SK-N-SH (cell line): Measurements from ENCODE around the gene TRPT1. TPM values are rescaled to one million over a fixed set of nuclear protein-coding genes. Genes with fewer than 3 reads are reported as not detected.

Source experiments
- CTCF ChIA-PET: fragments of 300-600, 350-600 bp; formaldehyde crosslinking; extraction: SDS; loops from one replicate; lab custom pipeline; 2021; lab: Yijun Ruan, JAX
- POLR2A ChIA-PET: fragments of 350-600 bp; sonication (Branson Sonifier 250); formaldehyde crosslinking; extraction: SDS; loops from one replicate; lab custom pipeline; 2020; ENCODE audit warnings: antibody characterized with exemption, inconsistent platforms; lab: Yijun Ruan, JAX
- DNase-seq: peaks from one replicate; pipeline ENCODE4 v3.0.0; 2012
- H2AFZ ChIP-seq: fragments of 200-600 bp; sonication (generic); 2 replicates; pipeline ENCODE4 v1.8.1; 2016; ENCODE audit warnings: antibody characterized with exemption, mild to moderate bottlenecking, low read depth
- H3F3A ChIP-seq: fragments of 200-600 bp; sonication (generic); replicated peaks from 2 replicates; pipeline ENCODE3; 2016; ENCODE audit warnings: antibody characterized with exemption, mild to moderate bottlenecking; ENCODE audit not compliant: insufficient read depth
- H3K27ac ChIP-seq, 2 experiments: fragments of 200-500 bp in 1 of 2; fragments of 200-600 bp in 1 of 2; sonication (Bioruptor generic) in 1 of 2; sonication (generic), shearing (Covaris generic) in 1 of 2; 2 replicates each; pipeline versions ENCODE4 v1.5.1 to v1.6.1; 2014 to 2016; ENCODE audit warnings: low read depth in 2 of 2, inconsistent platforms in 1 of 2, low read length in 1 of 2, mild to moderate bottlenecking in 1 of 2, mixed read lengths in 1 of 2
- H3K27me3 ChIP-seq: fragments of 200-600 bp; sonication (generic), shearing (Covaris generic); 2 replicates; pipeline ENCODE4 v1.6.1; 2016; ENCODE audit warnings: mixed run types; ENCODE audit not compliant: insufficient read depth
- H3K36me3 ChIP-seq, 2 experiments: fragments of 200-500 bp in 1 of 2; fragments of 200-600 bp in 1 of 2; sonication (Bioruptor generic) in 1 of 2; sonication (generic) in 1 of 2; replicated peaks in 1 of 2; 2 replicates each; pipeline versions ENCODE3 to v1.5.1; 2014 to 2016; ENCODE audit warnings: low read length in 1 of 2, mild to moderate bottlenecking in 1 of 2; ENCODE audit not compliant: insufficient read depth in 2 of 2, control insufficient read depth in 1 of 2
- H3K4me1 ChIP-seq, 2 experiments: fragments of 200-500 bp in 1 of 2; fragments of 200-600 bp in 1 of 2; sonication (Bioruptor generic) in 1 of 2; sonication (generic), shearing (Covaris generic) in 1 of 2; 2 replicates each; pipeline versions ENCODE4 v1.5.1 to v1.6.1; 2014 to 2016; ENCODE audit warnings: low read depth in 1 of 2, low read length in 1 of 2, mixed run types in 1 of 2; ENCODE audit not compliant: insufficient read depth in 2 of 2, control insufficient read depth in 1 of 2
- H3K4me2 ChIP-seq: fragments of 200-600 bp; sonication (generic), shearing (Covaris generic); 2 replicates; pipeline ENCODE4 v1.6.1; 2017; ENCODE audit warnings: mixed run types
- H3K4me3 ChIP-seq, 2 experiments: fragments of 200-500 bp in 1 of 2; fragments of 200-600 bp in 1 of 2; sonication (Bioruptor generic) in 1 of 2; sonication (generic), shearing (Covaris generic) in 1 of 2; 2 replicates each; pipeline versions ENCODE4 v1.5.1 to v1.8.1; 2014 to 2016; ENCODE audit warnings: low read depth in 2 of 2, inconsistent platforms in 1 of 2, low read length in 1 of 2, mild to moderate bottlenecking in 1 of 2, mixed read lengths in 1 of 2, moderate library complexity in 1 of 2
- H3K79me2 ChIP-seq: fragments of 200-600 bp; sonication (generic); 2 replicates; pipeline ENCODE4 v1.8.1; 2017; ENCODE audit warnings: mild to moderate bottlenecking; ENCODE audit not compliant: insufficient read depth
- H3K9ac ChIP-seq: fragments of 200-600 bp; sonication (generic); 2 replicates; pipeline ENCODE4 v1.6.1; 2017; ENCODE audit warnings: mixed run types
- H3K9me2 ChIP-seq: fragments of 200-600 bp; sonication (generic); 2 replicates; pipeline ENCODE4 v1.6.1; 2017; ENCODE audit warnings: mixed run types
- H3K9me3 ChIP-seq: fragments of 200-600 bp; sonication (generic); 2 replicates; pipeline ENCODE4 v1.6.1; 2017; ENCODE audit warnings: mixed run types, mild to moderate bottlenecking, moderate library complexity
- H4K20me1 ChIP-seq: fragments of 200-600 bp; sonication (generic); 2 replicates; pipeline ENCODE4 v1.6.1; 2017; ENCODE audit warnings: mild to moderate bottlenecking, mixed run types; ENCODE audit not compliant: insufficient read depth
- CHD2 ChIP-seq: fragments of 150-350 bp; IDR thresholded peaks from 2 replicates; pipeline ENCODE4 v1.6.1; 2018; ENCODE audit warnings: low read length; ENCODE audit not compliant: partially characterized antibody
- EZH2phosphoT487 ChIP-seq: fragments of 200-600 bp; sonication (generic); IDR thresholded peaks from 2 replicates; pipeline ENCODE4 v1.6.1; 2017; ENCODE audit warnings: low read depth, mixed run types, mild to moderate bottlenecking, antibody characterized with exemption, moderate library complexity, borderline replicate concordance
- FOXM1 ChIP-seq: IDR thresholded peaks from 2 replicates; pipeline ENCODE4 v1.4.0; 2012; ENCODE audit warnings: low read depth, mild to moderate bottlenecking
- GABPA ChIP-seq: IDR thresholded peaks from 2 replicates; pipeline ENCODE4 v1.4.0; 2012; ENCODE audit warnings: low read depth, mild to moderate bottlenecking
- GATA2 ChIP-seq: sonication (generic); formaldehyde crosslinking; IDR thresholded peaks from 2 replicates; pipeline ENCODE4 v1.5.0; 2020; ENCODE audit warnings: mild to moderate bottlenecking, missing genetic modification reagents
- JUND ChIP-seq: IDR thresholded peaks from 2 replicates; pipeline ENCODE4 v1.4.0; 2012
- NFIC ChIP-seq: IDR thresholded peaks from 2 replicates; pipeline ENCODE4 v1.4.0; 2012; ENCODE audit warnings: borderline replicate concordance
- RAD21 ChIP-seq: IDR thresholded peaks from 2 replicates; pipeline ENCODE4 v1.6.1; 2012; ENCODE audit warnings: mild to moderate bottlenecking, low read length
- TAF1 ChIP-seq: IDR thresholded peaks from 2 replicates; pipeline ENCODE4 v1.6.1; 2012; ENCODE audit warnings: low read depth, mild to moderate bottlenecking, low read length, moderate library complexity, borderline replicate concordance
- YY1 ChIP-seq: IDR thresholded peaks from 2 replicates; pipeline ENCODE4 v1.4.0; 2012; ENCODE audit warnings: low read depth, mild to moderate bottlenecking
- WGBS: methylation state at CpG from one replicate; pipeline ENCODE4 v1.1.6; 2017; ENCODE audit warnings: low lambda C conversion rate; 5-methylcytosine and 5-hydroxymethylcytosine counted together
- polyA plus RNA-seq, 3 experiments: library from polyadenylated mRNA; depleted of rRNA; stranded (reverse); fragments of >200 nt; gene quantifications; 2 replicates each; pipeline ENCODE4 v1.2.3, GENCODE V29; 2012
- TF ChIP-seq, protein P1 (sequence below): IDR thresholded peaks from 2 replicates; pipeline ENCODE4; 2012
- TF ChIP-seq, protein P2 (sequence below): fragments of 150-350 bp; IDR thresholded peaks from 2 replicates; pipeline ENCODE4 v1.6.1; 2017; ENCODE audit warnings: antibody characterized with exemption, low read length, low read depth, borderline replicate concordance
- TF ChIP-seq, protein P3 (sequence below): IDR thresholded peaks from 2 replicates; pipeline ENCODE4 v1.6.1; 2012; ENCODE audit warnings: mild to moderate bottlenecking, low read depth, low read length, moderate library complexity
- TF ChIP-seq, protein P4 (sequence below): IDR thresholded peaks from 2 replicates; pipeline ENCODE4 v1.4.0; 2012; ENCODE audit warnings: low read depth
- TF ChIP-seq, protein P5 (sequence below): IDR thresholded peaks from 2 replicates; pipeline ENCODE4 v1.4.0; 2012; ENCODE audit warnings: low read depth, borderline replicate concordance

Gene TRPT1
- polyA plus RNA-seq, 1 of the 3 experiments (the other 2 are of a cell fraction), result 62.4 TPM

DNA sequence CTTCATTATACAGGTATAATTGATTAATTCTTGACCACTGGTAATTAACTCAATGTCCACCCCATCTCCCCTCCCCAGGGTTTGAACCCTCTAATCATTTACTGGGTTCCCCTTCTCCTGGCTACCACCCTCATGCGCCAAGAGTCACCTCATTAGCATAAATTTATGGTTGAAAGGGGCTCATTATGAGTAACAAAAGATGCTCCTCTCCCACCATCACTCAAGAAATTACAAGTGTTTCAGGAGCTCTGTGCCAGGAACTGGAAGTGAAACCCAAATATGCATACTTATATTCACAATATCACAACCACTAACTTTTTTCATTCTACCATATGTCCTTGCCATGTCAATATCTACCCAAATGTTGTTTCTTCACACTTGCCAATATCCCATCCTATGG lies 47.8 kb downstream of the TRPT1 start:
- WGBS, result 95% methylated on average over 1 of the region's 1 CpG
- TF ChIP-seq GABPA (no peak), GATA2 (CRISPR knock-in tag) (no peak), NFIC (no peak), JUND (no peak), CHD2 (no peak), RAD21 (no peak), TAF1 (no peak), EZH2phosphoT487 (no peak), YY1 (no peak), FOXM1 (no peak)
- TF ChIP-seq, protein P1, sequence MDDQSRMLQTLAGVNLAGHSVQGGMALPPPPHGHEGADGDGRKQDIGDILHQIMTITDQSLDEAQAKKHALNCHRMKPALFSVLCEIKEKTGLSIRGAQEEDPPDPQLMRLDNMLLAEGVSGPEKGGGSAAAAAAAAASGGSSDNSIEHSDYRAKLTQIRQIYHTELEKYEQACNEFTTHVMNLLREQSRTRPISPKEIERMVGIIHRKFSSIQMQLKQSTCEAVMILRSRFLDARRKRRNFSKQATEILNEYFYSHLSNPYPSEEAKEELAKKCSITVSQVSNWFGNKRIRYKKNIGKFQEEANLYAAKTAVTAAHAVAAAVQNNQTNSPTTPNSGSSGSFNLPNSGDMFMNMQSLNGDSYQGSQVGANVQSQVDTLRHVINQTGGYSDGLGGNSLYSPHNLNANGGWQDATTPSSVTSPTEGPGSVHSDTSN, result no peak
- TF ChIP-seq, protein P2, sequence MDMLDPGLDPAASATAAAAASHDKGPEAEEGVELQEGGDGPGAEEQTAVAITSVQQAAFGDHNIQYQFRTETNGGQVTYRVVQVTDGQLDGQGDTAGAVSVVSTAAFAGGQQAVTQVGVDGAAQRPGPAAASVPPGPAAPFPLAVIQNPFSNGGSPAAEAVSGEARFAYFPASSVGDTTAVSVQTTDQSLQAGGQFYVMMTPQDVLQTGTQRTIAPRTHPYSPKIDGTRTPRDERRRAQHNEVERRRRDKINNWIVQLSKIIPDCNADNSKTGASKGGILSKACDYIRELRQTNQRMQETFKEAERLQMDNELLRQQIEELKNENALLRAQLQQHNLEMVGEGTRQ, result no peak
- TF ChIP-seq, protein P3, sequence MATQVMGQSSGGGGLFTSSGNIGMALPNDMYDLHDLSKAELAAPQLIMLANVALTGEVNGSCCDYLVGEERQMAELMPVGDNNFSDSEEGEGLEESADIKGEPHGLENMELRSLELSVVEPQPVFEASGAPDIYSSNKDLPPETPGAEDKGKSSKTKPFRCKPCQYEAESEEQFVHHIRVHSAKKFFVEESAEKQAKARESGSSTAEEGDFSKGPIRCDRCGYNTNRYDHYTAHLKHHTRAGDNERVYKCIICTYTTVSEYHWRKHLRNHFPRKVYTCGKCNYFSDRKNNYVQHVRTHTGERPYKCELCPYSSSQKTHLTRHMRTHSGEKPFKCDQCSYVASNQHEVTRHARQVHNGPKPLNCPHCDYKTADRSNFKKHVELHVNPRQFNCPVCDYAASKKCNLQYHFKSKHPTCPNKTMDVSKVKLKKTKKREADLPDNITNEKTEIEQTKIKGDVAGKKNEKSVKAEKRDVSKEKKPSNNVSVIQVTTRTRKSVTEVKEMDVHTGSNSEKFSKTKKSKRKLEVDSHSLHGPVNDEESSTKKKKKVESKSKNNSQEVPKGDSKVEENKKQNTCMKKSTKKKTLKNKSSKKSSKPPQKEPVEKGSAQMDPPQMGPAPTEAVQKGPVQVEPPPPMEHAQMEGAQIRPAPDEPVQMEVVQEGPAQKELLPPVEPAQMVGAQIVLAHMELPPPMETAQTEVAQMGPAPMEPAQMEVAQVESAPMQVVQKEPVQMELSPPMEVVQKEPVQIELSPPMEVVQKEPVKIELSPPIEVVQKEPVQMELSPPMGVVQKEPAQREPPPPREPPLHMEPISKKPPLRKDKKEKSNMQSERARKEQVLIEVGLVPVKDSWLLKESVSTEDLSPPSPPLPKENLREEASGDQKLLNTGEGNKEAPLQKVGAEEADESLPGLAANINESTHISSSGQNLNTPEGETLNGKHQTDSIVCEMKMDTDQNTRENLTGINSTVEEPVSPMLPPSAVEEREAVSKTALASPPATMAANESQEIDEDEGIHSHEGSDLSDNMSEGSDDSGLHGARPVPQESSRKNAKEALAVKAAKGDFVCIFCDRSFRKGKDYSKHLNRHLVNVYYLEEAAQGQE, result no peak
- TF ChIP-seq, protein P4, sequence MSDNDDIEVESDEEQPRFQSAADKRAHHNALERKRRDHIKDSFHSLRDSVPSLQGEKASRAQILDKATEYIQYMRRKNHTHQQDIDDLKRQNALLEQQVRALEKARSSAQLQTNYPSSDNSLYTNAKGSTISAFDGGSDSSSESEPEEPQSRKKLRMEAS, result no peak
- TF ChIP-seq, protein P5, sequence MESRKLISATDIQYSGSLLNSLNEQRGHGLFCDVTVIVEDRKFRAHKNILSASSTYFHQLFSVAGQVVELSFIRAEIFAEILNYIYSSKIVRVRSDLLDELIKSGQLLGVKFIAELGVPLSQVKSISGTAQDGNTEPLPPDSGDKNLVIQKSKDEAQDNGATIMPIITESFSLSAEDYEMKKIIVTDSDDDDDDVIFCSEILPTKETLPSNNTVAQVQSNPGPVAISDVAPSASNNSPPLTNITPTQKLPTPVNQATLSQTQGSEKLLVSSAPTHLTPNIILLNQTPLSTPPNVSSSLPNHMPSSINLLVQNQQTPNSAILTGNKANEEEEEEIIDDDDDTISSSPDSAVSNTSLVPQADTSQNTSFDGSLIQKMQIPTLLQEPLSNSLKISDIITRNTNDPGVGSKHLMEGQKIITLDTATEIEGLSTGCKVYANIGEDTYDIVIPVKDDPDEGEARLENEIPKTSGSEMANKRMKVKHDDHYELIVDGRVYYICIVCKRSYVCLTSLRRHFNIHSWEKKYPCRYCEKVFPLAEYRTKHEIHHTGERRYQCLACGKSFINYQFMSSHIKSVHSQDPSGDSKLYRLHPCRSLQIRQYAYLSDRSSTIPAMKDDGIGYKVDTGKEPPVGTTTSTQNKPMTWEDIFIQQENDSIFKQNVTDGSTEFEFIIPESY, result no peak
- H3K9me3 ChIP-seq, result no peaks in the 10 kb centered on the region

More for the DNA sequence above, 47.8 kb downstream of the TRPT1 start:
- Histone ChIP-seq H3K36me3 (no peaks in the 10 kb centered on the region), H3K79me2 (peaks cover 18% of the 10 kb centered on the region), H3K9me2 (no peaks in the 10 kb centered on the region), H3K27me3 (no peaks in the 10 kb centered on the region), H3F3A (peaks cover 20% of the 10 kb centered on the region), H3K4me1 (peaks cover 11 to 16% of the 10 kb centered on the region in 2 experiments; a peak in 3 of 4 replicates), H3K4me3 (no peak overlapping the region), H2AFZ (no peak overlapping the region), H3K27ac (no peak overlapping the region), H3K4me2 (no peak overlapping the region), H4K20me1 (no peaks in the 10 kb centered on the region), H3K9ac (no peak overlapping the region)
- DNase-seq, result no peak
- ChIA-PET POLR2A (no interaction called here), CTCF (no interaction called here)
